Activated naive CD4-positive, alpha-beta T cell treated with anti-CD3 and anti-CD28 coated beads, Interleukin-2, amount 10 ng/mL, durations not matched to agents 7 days and 5 days (primary cell): ENCODE measurements around the gene SNRPB2.

Experiments used
- CTCF ChIA-PET: fragments of 350-600 bp; sonication (Branson Sonifier 250); formaldehyde crosslinking; loops from one replicate; lab custom pipeline; 2021; ENCODE audit warnings: antibody characterized with exemption; lab: Charles Lee
- DNase-seq: peaks from one replicate; pipeline ENCODE4 v3.0.0-alpha.2; 2020
- H3K27ac Mint-ChIP-seq: one replicate; pipeline ENCODE4 v1.8.0; 2021; ENCODE audit warnings: mild to moderate bottlenecking, moderate library complexity, mixed read lengths
- H3K27me3 Mint-ChIP-seq: one replicate; pipeline ENCODE4 v1.8.0; 2021; ENCODE audit warnings: mild to moderate bottlenecking, mixed read lengths
- H3K36me3 Mint-ChIP-seq: one replicate; pipeline ENCODE4 v1.8.0; 2021; ENCODE audit warnings: mixed read lengths
- H3K4me1 Mint-ChIP-seq: one replicate; pipeline ENCODE4 v1.8.0; 2021; ENCODE audit warnings: mixed read lengths
- H3K4me3 Mint-ChIP-seq: one replicate; pipeline ENCODE4 v1.8.0; 2021; ENCODE audit warnings: mild to moderate bottlenecking, moderate library complexity, mixed read lengths
- H3K9me3 Mint-ChIP-seq: one replicate; pipeline ENCODE4 v1.8.0; 2021; ENCODE audit warnings: mixed read lengths

SNRPB2 gene

GRCh38 chr20:16729565-16730460 lies at the start of gene SNRPB2:
Gene SNRPB2, plus strand, starts transcription at chr20:16730026. Its CDS starts 1,677 bp downstream, at chr20:16731703.
- H3K36me3 Mint-ChIP-seq, result peaks cover 48% of the 10 kb centered on the region
- peaks cover 48% of the 10 kb centered on the region for H3K4me1 Mint-ChIP-seq
- CTCF ChIA-PET, result interaction anchor here (1.0 kb wide), 1 partner anchor 10 kb away, joined by 3 read pairs; no protein-coding TSS in a partner anchor
- H3K27ac Mint-ChIP-seq, result peak within 1 kb of the TSS; percentile 98
- peaks cover 12% of the 10 kb centered on the region for H3K27me3 Mint-ChIP-seq
- H3K4me3 Mint-ChIP-seq, result peak within 1 kb of the TSS; percentile 99
- DNase-seq, result peak; percentile 96
- H3K9me3 Mint-ChIP-seq, result peaks cover 6% of the 10 kb centered on the region

GRCh38 chr20:16684416-16684815 lies 45.4 kb upstream of the SNRPB2 start:
- DNase-seq, result no peak
- Mint-ChIP-seq H3K4me1 (no peaks in the 10 kb centered on the region), H3K27me3 (peaks cover 7% of the 10 kb centered on the region), H3K27ac (no peak overlapping the region), H3K9me3 (no peaks in the 10 kb centered on the region), H3K36me3 (no peaks in the 10 kb centered on the region), H3K4me3 (no peak overlapping the region)
- CTCF ChIA-PET, result interaction anchor here (0.5 kb wide), 1 partner anchor 30 kb away, joined by 3 read pairs; no protein-coding TSS in a partner anchor

- Mint-ChIP-seq H3K27ac (no peak overlapping the region), H3K4me3 (no peak overlapping the region), H3K27me3 (peaks cover 7% of the 10 kb centered on the region), H3K9me3 (no peaks in the 10 kb centered on the region), H3K4me1 (no peaks in the 10 kb centered on the region), H3K36me3 (no peaks in the 10 kb centered on the region)
- CTCF ChIA-PET, result interaction anchor here (0.9 kb wide), 1 partner anchor 71 kb away, joined by 3 read pairs; no protein-coding TSS in a partner anchor
- DNase-seq, result no peak
Observed at GRCh38 chr20:16689906-16690305, 39.9 kb upstream of the SNRPB2 start.

- H3K4me3 Mint-ChIP-seq, result no peak overlapping the region
- H3K9me3 Mint-ChIP-seq, result no peaks in the 10 kb centered on the region
- no peak for DNase-seq
- no peaks in the 10 kb centered on the region for H3K36me3 Mint-ChIP-seq
- H3K4me1 Mint-ChIP-seq, result no peaks in the 10 kb centered on the region
- peaks cover 7% of the 10 kb centered on the region for H3K27me3 Mint-ChIP-seq
- CTCF ChIA-PET, result no interaction called here
- no peak overlapping the region for H3K27ac Mint-ChIP-seq
Observed at GRCh38 chr20:16691381-16691780, 38.4 kb upstream of the SNRPB2 start.

- no peaks in the 10 kb centered on the region for H3K4me1 Mint-ChIP-seq
- no peak overlapping the region for H3K27ac Mint-ChIP-seq
- H3K36me3 Mint-ChIP-seq, result no peaks in the 10 kb centered on the region
- H3K27me3 Mint-ChIP-seq, result peaks cover 7% of the 10 kb centered on the region
- no peak overlapping the region for H3K4me3 Mint-ChIP-seq
- CTCF ChIA-PET, result no interaction called here
- no peaks in the 10 kb centered on the region for H3K9me3 Mint-ChIP-seq
- DNase-seq, result no peak
Observed at GRCh38 chr20:16692009-16692408, 37.8 kb upstream of the SNRPB2 start.

- H3K4me3 Mint-ChIP-seq, result no peak overlapping the region
- CTCF ChIA-PET, result no interaction called here
- no peaks in the 10 kb centered on the region for H3K9me3 Mint-ChIP-seq
- H3K4me1 Mint-ChIP-seq, result no peaks in the 10 kb centered on the region
- no peak for DNase-seq
- no peaks in the 10 kb centered on the region for H3K36me3 Mint-ChIP-seq
- H3K27ac Mint-ChIP-seq, result no peak overlapping the region
- H3K27me3 Mint-ChIP-seq, result peaks cover 7% of the 10 kb centered on the region
Observed at GRCh38 chr20:16692442-16692841, 37.4 kb upstream of the SNRPB2 start.

- CTCF ChIA-PET, result no interaction called here
Observed at GRCh38 chr20:16693278-16693677, 36.5 kb upstream of the SNRPB2 start.

GRCh38 chr20:16694161-16694560 lies 35.7 kb upstream of the SNRPB2 start:
- Mint-ChIP-seq H3K27ac (no peak overlapping the region), H3K9me3 (no peaks in the 10 kb centered on the region), H3K36me3 (no peaks in the 10 kb centered on the region), H3K27me3 (no peaks in the 10 kb centered on the region), H3K4me3 (no peak overlapping the region), H3K4me1 (no peaks in the 10 kb centered on the region)
- CTCF ChIA-PET, result no interaction called here
- DNase-seq, result no peak

More at GRCh38 chr20:16693278-16693677, 36.5 kb upstream of the SNRPB2 start:
- H3K27me3 Mint-ChIP-seq, result peaks cover 3% of the 10 kb centered on the region
- H3K27ac Mint-ChIP-seq, result no peak overlapping the region
- H3K9me3 Mint-ChIP-seq, result no peaks in the 10 kb centered on the region
- H3K36me3 Mint-ChIP-seq, result no peaks in the 10 kb centered on the region
- H3K4me3 Mint-ChIP-seq, result no peak overlapping the region
- H3K4me1 Mint-ChIP-seq, result no peaks in the 10 kb centered on the region
- DNase-seq, result no peak

- CTCF ChIA-PET, result no interaction called here
- H3K36me3 Mint-ChIP-seq, result no peaks in the 10 kb centered on the region
- H3K4me1 Mint-ChIP-seq, result no peaks in the 10 kb centered on the region
- H3K9me3 Mint-ChIP-seq, result no peaks in the 10 kb centered on the region
- H3K4me3 Mint-ChIP-seq, result no peak overlapping the region
- DNase-seq, result no peak
- no peak overlapping the region for H3K27ac Mint-ChIP-seq
- no peaks in the 10 kb centered on the region for H3K27me3 Mint-ChIP-seq
Observed at GRCh38 chr20:16695628-16696027, 34.2 kb upstream of the SNRPB2 start.

- H3K36me3 Mint-ChIP-seq, result no peaks in the 10 kb centered on the region
Observed at GRCh38 chr20:16699293-16699692, 30.5 kb upstream of the SNRPB2 start.

GRCh38 chr20:16701296-16701695 lies 28.5 kb upstream of the SNRPB2 start:
- peak; percentile 56 for DNase-seq
- no peaks in the 10 kb centered on the region for H3K4me1 Mint-ChIP-seq
- H3K9me3 Mint-ChIP-seq, result peaks cover 5% of the 10 kb centered on the region
- peaks cover 18% of the 10 kb centered on the region for H3K27me3 Mint-ChIP-seq
- CTCF ChIA-PET, result interaction anchor here (0.6 to 2.1 kb wide), 2 partner anchors 60 to 120 kb away, joined by 3 to 9 read pairs; no protein-coding TSS in a partner anchor
- H3K27ac Mint-ChIP-seq, result no peak overlapping the region
- H3K36me3 Mint-ChIP-seq, result peaks cover 2% of the 10 kb centered on the region
- no peak overlapping the region for H3K4me3 Mint-ChIP-seq

More at GRCh38 chr20:16699293-16699692, 30.5 kb upstream of the SNRPB2 start:
- no peaks in the 10 kb centered on the region for H3K4me1 Mint-ChIP-seq
- DNase-seq, result no peak
- H3K9me3 Mint-ChIP-seq, result no peaks in the 10 kb centered on the region
- no peak overlapping the region for H3K4me3 Mint-ChIP-seq
- H3K27me3 Mint-ChIP-seq, result peaks cover 8% of the 10 kb centered on the region
- no peak overlapping the region for H3K27ac Mint-ChIP-seq
- CTCF ChIA-PET, result interaction anchor here (2.7 kb wide), 1 partner anchor 62 kb away, joined by 11 read pairs; no protein-coding TSS in a partner anchor

GRCh38 chr20:16703570-16703969 lies 26.3 kb upstream of the SNRPB2 start:
- H3K4me3 Mint-ChIP-seq, result no peak overlapping the region
- peaks cover 12% of the 10 kb centered on the region for H3K4me1 Mint-ChIP-seq
- H3K27ac Mint-ChIP-seq, result no peak overlapping the region
- peaks cover 2% of the 10 kb centered on the region for H3K36me3 Mint-ChIP-seq
- H3K9me3 Mint-ChIP-seq, result peaks cover 12% of the 10 kb centered on the region
- no peak for DNase-seq
- H3K27me3 Mint-ChIP-seq, result peaks cover 31% of the 10 kb centered on the region
- CTCF ChIA-PET, result no interaction called here

- Mint-ChIP-seq H3K4me1 (peaks cover 29% of the 10 kb centered on the region), H3K36me3 (peaks cover 3% of the 10 kb centered on the region), H3K27ac (no peak overlapping the region), H3K9me3 (peaks cover 12% of the 10 kb centered on the region), H3K4me3 (no peak overlapping the region), H3K27me3 (peaks cover 39% of the 10 kb centered on the region)
- no peak for DNase-seq
- CTCF ChIA-PET, result no interaction called here
Observed at GRCh38 chr20:16707674-16708073, 22.2 kb upstream of the SNRPB2 start.

GRCh38 chr20:16708602-16709001 lies 21.2 kb upstream of the SNRPB2 start:
- Mint-ChIP-seq H3K9me3 (peaks cover 12% of the 10 kb centered on the region), H3K36me3 (peaks cover 3% of the 10 kb centered on the region), H3K27me3 (peaks cover 39% of the 10 kb centered on the region), H3K4me3 (no peak overlapping the region), H3K27ac (peak overlapping the region; percentile 16), H3K4me1 (peaks cover 29% of the 10 kb centered on the region)
- CTCF ChIA-PET, result interaction anchor here (0.7 kb wide), 1 partner anchor 52 kb away, joined by 3 read pairs; no protein-coding TSS in a partner anchor
- DNase-seq, result no peak
